SU-DHL-6 (cell line): ENCODE results near the gene CACTIN.

Experiments used
- EZH2phosphoT487 ChIP-seq: fragments of 200-600 bp; sonication (generic), shearing (Covaris generic); conservative IDR thresholded peaks from 2 replicates; pipeline ENCODE4 v1.6.1; 2018; ENCODE audit warnings: mild to moderate bottlenecking, antibody characterized with exemption, low read length, moderate library complexity, mixed read lengths
- TF ChIP-seq, protein P1 (sequence below): fragments of 200-600 bp; sonication (generic); IDR thresholded peaks from one replicate; pipeline ENCODE4 v1.5.1; 2017; ENCODE audit warnings: antibody characterized with exemption, mild to moderate bottlenecking, low read length, moderate library complexity; ENCODE audit not compliant: insufficient read depth, poor library complexity, severe bottlenecking

DNA sequence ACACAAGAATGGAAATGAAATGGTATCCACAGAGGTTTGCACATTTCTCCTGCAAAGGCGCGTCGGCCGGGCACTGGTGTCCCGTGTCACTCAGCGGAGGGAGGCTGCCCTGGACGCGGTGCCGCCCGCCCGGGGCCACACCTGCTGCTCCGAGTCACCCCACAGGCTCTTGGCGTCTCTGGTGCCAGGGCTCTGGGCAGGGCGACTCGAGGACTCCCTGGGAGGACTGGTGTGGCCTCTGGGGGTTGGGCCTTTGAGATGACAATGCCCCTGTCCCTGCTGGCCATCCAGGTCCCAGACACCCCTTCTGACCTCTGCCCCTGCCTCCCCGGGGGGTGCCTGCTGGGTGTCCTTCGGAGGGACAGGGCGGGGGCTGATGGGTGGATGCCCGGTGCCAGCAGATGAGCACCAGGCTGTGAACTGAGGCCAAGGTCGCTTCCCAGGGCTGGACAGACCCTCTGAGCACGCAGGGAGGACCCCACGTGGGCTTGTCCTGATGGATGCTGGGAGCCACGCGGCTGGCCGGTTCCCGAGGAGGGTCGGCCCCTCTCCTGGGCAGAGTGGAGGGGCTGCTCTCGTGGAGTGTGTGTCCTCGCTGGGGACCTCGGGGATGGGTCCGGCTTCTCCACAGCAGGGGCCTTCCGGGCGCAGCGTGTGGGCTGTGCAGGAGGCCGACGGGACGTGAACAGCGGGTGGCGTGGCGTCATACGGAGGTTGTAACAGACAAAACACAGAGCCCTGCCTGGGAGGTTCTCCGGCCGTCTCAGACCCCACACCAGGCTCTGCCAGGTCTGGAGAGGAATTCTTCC lies 4.7 kb upstream of the CACTIN start:
- no peak for TF ChIP-seq EZH2phosphoT487
- TF ChIP-seq, protein P1, sequence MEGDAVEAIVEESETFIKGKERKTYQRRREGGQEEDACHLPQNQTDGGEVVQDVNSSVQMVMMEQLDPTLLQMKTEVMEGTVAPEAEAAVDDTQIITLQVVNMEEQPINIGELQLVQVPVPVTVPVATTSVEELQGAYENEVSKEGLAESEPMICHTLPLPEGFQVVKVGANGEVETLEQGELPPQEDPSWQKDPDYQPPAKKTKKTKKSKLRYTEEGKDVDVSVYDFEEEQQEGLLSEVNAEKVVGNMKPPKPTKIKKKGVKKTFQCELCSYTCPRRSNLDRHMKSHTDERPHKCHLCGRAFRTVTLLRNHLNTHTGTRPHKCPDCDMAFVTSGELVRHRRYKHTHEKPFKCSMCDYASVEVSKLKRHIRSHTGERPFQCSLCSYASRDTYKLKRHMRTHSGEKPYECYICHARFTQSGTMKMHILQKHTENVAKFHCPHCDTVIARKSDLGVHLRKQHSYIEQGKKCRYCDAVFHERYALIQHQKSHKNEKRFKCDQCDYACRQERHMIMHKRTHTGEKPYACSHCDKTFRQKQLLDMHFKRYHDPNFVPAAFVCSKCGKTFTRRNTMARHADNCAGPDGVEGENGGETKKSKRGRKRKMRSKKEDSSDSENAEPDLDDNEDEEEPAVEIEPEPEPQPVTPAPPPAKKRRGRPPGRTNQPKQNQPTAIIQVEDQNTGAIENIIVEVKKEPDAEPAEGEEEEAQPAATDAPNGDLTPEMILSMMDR: no peak
